Fibroblast of lung (primary cell): ENCODE results near the gene KAT7. TPM values are rescaled to one million over a fixed set of nuclear protein-coding genes. Genes with fewer than 3 reads are reported as not detected.

Experiments
- DNase-seq, 2 donors: peaks; one replicate each; pipeline versions ENCODE4 v3.0.0 to v3.0.0-alpha.2; 2010; ENCODE audit warnings: low read depth in 2 of 2
- H2AFZ ChIP-seq: 2 replicates; pipeline ENCODE4 v1.5.1; 2012; ENCODE audit warnings: low read length, control low read depth, inconsistent platforms
- H3K27ac ChIP-seq: 2 replicates; pipeline ENCODE4 v1.5.1; 2011; ENCODE audit warnings: low read length, control low read depth; ENCODE audit not compliant: insufficient read depth
- H3K27me3 ChIP-seq: 2 replicates; pipeline ENCODE4 v1.5.1; 2011; ENCODE audit warnings: mild to moderate bottlenecking, low read length; ENCODE audit not compliant: control insufficient read depth, insufficient read depth
- H3K36me3 ChIP-seq: 2 replicates; pipeline ENCODE4 v1.5.1; 2011; ENCODE audit warnings: low read length; ENCODE audit not compliant: control insufficient read depth, insufficient read depth
- H3K4me1 ChIP-seq: 2 replicates; pipeline ENCODE4 v1.5.1; 2011; ENCODE audit warnings: low read length; ENCODE audit not compliant: control insufficient read depth, insufficient read depth; ENCODE audit errors: extremely low read depth
- H3K4me2 ChIP-seq: 2 replicates; pipeline ENCODE4 v1.5.1; 2011; ENCODE audit warnings: low read length, control low read depth; ENCODE audit not compliant: insufficient read depth; ENCODE audit errors: extremely low read depth
- H3K4me3 ChIP-seq, 4 experiments: fragments of 200-600 bp in 1 of 4; sonication (generic) in 1 of 4; replicated peaks in 1 of 4; 2 replicates each; pipeline ENCODE4 v1.5.1; 2011 to 2016; ENCODE audit warnings: low read length in 4 of 4, low read depth in 3 of 4, mild to moderate bottlenecking in 3 of 4, control low read depth in 2 of 4, inconsistent platforms in 1 of 4, mixed read lengths in 1 of 4; ENCODE audit not compliant: insufficient read depth in 1 of 4; ENCODE audit errors: control extremely low read depth in 1 of 4
- H3K79me2 ChIP-seq: 2 replicates; pipeline ENCODE4 v1.5.1; 2012; ENCODE audit warnings: mild to moderate bottlenecking, low read length, inconsistent platforms; ENCODE audit not compliant: control insufficient read depth, insufficient read depth
- H3K9ac ChIP-seq: 2 replicates; pipeline ENCODE4 v1.5.1; 2011; ENCODE audit warnings: mild to moderate bottlenecking, low read length, control low read depth; ENCODE audit not compliant: insufficient read depth
- H3K9me3 ChIP-seq: 2 replicates; pipeline ENCODE4 v1.5.1; 2012; ENCODE audit warnings: low read depth, low read length; ENCODE audit not compliant: control insufficient read depth, insufficient read depth
- H4K20me1 ChIP-seq: 2 replicates; pipeline ENCODE4 v1.5.1; 2011; ENCODE audit warnings: low read length; ENCODE audit not compliant: control insufficient read depth, insufficient read depth; ENCODE audit errors: extremely low read depth
- CTCF ChIP-seq, 2 donors: IDR thresholded peaks in 1 of 2; conservative IDR thresholded peaks in 1 of 2; 1 replicate in 1 of 2; 2 replicates in 1 of 2; pipeline ENCODE4 v1.5.1; 2011 to 2012; ENCODE audit warnings: low read length in 2 of 2, control low read depth in 1 of 2, inconsistent platforms in 1 of 2, low read depth in 1 of 2, mild to moderate bottlenecking in 1 of 2
- EZH2 ChIP-seq: IDR thresholded peaks from 2 replicates; pipeline ENCODE4 v1.5.1; 2012; ENCODE audit warnings: low read length, control low read depth, mild to moderate bottlenecking; ENCODE audit errors: missing control alignments
- polyA plus RNA-seq, 2 donors: library from polyadenylated mRNA; depleted of rRNA in 1 of 2; stranded (reverse) in 1 of 2; unstranded in 1 of 2; fragments of >200 nt; gene quantifications; 2 replicates each; pipeline ENCODE4 v1.2.1, GENCODE V29; 2011 to 2012; ENCODE audit warnings: missing spikeins in 1 of 2
- total RNA-seq: library from RNA; depleted of rRNA; stranded (reverse); fragments of >200 nt; gene quantifications from 2 replicates; pipeline ENCODE4 v1.2.1, GENCODE V29; 2014

The KAT7 gene
- total and polyA plus RNA-seq, 2 donors (not counting 1 experiment from before 2014, with no cell fraction given): 25.6 to 35.5 TPM

GRCh38 chr17:49783791-49784190 is 4.7 kb upstream of the KAT7 start:
- no peak for TF ChIP-seq EZH2
- TF ChIP-seq CTCF (conservative IDR thresholded peaks at IDR 0.05 in 1 of 2, IDR thresholded peaks at IDR 0.05 in 1 of 2; ENCODE audit: low read depth in 1 of 2, low read length in 2 of 2): no peak
- Histone ChIP-seq H3K9ac (no peak overlapping the region), H2AFZ (no peak overlapping the region), H3K27me3 (no peaks in the 10 kb centered on the region), H4K20me1 (no peaks in the 10 kb centered on the region), H3K9me3 (no peaks in the 10 kb centered on the region), H3K4me1 (peaks cover 8% of the 10 kb centered on the region), H3K79me2 (no peaks in the 10 kb centered on the region), H3K36me3 (no peaks in the 10 kb centered on the region), H3K4me3 (no peak overlapping the region), H3K4me2 (no peak overlapping the region), H3K27ac (no peak overlapping the region)
- DNase-seq: no peak

- Histone ChIP-seq H3K4me1 (no peaks in the 10 kb centered on the region), H3K9ac (no peak overlapping the region), H3K36me3 (no peaks in the 10 kb centered on the region), H3K4me2 (no peak overlapping the region), H3K27me3 (no peaks in the 10 kb centered on the region), H4K20me1 (no peaks in the 10 kb centered on the region), H3K9me3 (no peaks in the 10 kb centered on the region), H2AFZ (no peak overlapping the region), H3K79me2 (peaks cover 5% of the 10 kb centered on the region), H3K27ac (no peak overlapping the region), H3K4me3 (no peak overlapping the region)
- DNase-seq: no peak
- TF ChIP-seq EZH2 (no peak), CTCF (conservative IDR thresholded peaks at IDR 0.05 in 1 of 2, IDR thresholded peaks at IDR 0.05 in 1 of 2; ENCODE audit: low read depth in 1 of 2, low read length in 2 of 2) (no peak)
These were observed 3.8 kb upstream of the KAT7 start for GRCh38 chr17:49784636-49785035.

GRCh38 chr17:49787884-49788477 is 500 bp upstream of the KAT7 start:
- H3K9me3 ChIP-seq: no peaks in the 10 kb centered on the region
- no peak for TF ChIP-seq CTCF (conservative IDR thresholded peaks at IDR 0.05 in 1 of 2, IDR thresholded peaks at IDR 0.05 in 1 of 2; ENCODE audit: low read depth in 1 of 2, low read length in 2 of 2)
- no peak for TF ChIP-seq EZH2
- H3K4me2 ChIP-seq: peak overlapping the region; percentile 90
- H3K9ac ChIP-seq: peak overlapping the region; percentile 51
- no peaks in the 10 kb centered on the region for H4K20me1 ChIP-seq
- H3K36me3 ChIP-seq: no peaks in the 10 kb centered on the region
- peak overlapping the region; percentile 69 to 99 (median 73) for H3K4me3 ChIP-seq
- peaks cover 37% of the 10 kb centered on the region for H3K79me2 ChIP-seq
- H2AFZ ChIP-seq: peak overlapping the region; percentile 85
- H3K27me3 ChIP-seq: no peaks in the 10 kb centered on the region
- H3K4me1 ChIP-seq: peaks cover 3% of the 10 kb centered on the region
- peak overlapping the region; percentile 98 for H3K27ac ChIP-seq
- DNase-seq: peak in 1 of 2 donors; percentile 25
